Measurements from ENCODE around the gene ERCC4. TPM values are rescaled to one million over a fixed set of nuclear protein-coding genes. Genes with fewer than 3 reads are reported as not detected.

The ERCC4 gene
- total and polyA plus RNA-seq, 2 experiments from 2014 or later: 13.1 to 15.6 TPM

DNA sequence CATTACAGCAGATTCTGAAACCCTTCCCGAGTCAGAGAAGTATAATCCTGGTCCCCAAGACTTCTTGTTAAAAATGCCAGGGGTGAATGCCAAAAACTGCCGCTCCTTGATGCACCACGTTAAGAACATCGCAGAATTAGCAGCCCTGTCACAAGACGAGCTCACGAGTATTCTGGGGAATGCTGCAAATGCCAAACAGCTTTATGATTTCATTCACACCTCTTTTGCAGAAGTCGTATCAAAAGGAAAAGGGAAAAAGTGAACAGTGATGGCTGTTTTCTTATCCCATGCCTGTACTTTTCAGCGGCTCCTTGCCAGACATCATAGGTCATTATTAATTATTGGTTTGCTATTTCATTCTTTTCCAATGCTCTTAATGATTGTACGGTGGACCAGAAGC lies 28.1 kb downstream of the ERCC4 start:
- peaks cover 24% of the 10 kb centered on the region for H3K36me3 ChIP-seq

DNA sequence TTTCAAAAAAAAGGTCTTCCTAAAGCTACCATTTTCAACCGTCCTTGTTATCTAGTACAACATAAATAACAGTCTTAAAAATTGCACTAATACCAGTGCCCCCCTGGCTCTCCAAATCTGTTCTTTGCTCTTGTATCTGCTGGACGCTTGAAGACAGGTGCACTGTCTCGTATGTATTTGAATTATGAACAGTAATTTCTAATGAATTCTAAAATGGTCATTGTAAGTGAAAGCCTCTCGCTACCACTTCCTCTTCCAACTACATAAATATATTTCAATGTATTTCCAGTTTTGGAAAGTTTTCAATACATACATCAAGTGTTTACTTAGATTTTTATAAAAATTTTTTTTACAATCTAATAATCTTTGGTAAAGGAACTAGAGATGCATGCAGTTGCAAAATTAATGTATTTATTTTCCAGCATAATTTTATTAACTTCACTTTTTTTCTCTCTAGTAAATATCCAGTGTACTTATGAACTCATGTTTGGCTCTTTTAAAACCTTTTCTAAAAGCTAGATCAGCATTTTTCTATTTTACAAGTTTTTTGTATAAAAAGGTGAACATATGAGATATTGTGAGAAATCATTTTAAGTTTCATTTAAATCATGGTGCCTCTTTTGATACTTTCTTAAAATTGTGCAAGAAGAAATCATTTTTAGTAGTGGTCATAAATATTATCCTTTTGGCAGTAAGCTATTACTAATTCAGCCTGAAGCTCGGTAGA lies 31.0 kb downstream of the ERCC4 start:
- Histone ChIP-seq H3K36me3 (peaks cover 17% of the 10 kb centered on the region), H3K4me3 (no peak overlapping the region)

More for the DNA sequence above, 28.1 kb downstream of the ERCC4 start:
- no peak for DNase-seq (ENCODE audit: low read depth in 1 of 2, low spot score in 1 of 2)
- no peak overlapping the region for H3K27ac ChIP-seq
- peaks cover 7% of the 10 kb centered on the region for H3K4me1 ChIP-seq (ENCODE audit: low read depth)
- TF ChIP-seq, protein P1, sequence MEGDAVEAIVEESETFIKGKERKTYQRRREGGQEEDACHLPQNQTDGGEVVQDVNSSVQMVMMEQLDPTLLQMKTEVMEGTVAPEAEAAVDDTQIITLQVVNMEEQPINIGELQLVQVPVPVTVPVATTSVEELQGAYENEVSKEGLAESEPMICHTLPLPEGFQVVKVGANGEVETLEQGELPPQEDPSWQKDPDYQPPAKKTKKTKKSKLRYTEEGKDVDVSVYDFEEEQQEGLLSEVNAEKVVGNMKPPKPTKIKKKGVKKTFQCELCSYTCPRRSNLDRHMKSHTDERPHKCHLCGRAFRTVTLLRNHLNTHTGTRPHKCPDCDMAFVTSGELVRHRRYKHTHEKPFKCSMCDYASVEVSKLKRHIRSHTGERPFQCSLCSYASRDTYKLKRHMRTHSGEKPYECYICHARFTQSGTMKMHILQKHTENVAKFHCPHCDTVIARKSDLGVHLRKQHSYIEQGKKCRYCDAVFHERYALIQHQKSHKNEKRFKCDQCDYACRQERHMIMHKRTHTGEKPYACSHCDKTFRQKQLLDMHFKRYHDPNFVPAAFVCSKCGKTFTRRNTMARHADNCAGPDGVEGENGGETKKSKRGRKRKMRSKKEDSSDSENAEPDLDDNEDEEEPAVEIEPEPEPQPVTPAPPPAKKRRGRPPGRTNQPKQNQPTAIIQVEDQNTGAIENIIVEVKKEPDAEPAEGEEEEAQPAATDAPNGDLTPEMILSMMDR (IDR thresholded peaks at IDR 0.05; ENCODE audit: low read depth, low read length): no peak
- no peak overlapping the region for H3K4me3 ChIP-seq
- H3K9me3 ChIP-seq (ENCODE audit: low read depth): no peaks in the 10 kb centered on the region
- H3K27me3 ChIP-seq: no peaks in the 10 kb centered on the region

DNA sequence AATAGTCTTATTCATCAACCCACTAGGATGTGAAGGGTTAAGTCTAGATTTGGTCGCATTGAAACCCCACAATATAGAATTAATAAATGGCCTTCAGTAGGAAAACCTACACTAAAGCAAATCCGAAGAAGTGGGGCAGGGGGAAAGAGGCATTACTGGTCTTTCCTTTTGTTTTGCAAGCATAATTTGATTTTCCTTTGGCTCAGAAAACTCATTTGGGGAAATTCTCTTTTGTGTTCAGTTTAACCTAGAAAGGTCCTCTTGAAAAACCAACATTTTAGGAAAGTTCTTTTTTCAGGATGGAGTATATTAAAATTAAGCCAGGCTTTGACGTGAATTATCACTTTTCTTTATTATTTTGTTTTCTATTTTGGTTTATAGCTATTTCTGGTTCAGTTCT lies 31.7 kb downstream of the ERCC4 start:
- Histone ChIP-seq H3K9me3 (ENCODE audit: low read depth) (no peaks in the 10 kb centered on the region), H3K4me3 (no peak overlapping the region), H3K27me3 (no peaks in the 10 kb centered on the region), H3K36me3 (peaks cover 12% of the 10 kb centered on the region), H3K27ac (no peak overlapping the region), H3K4me1 (ENCODE audit: low read depth) (peaks cover 3% of the 10 kb centered on the region)
- no peak for DNase-seq (ENCODE audit: low read depth in 1 of 2, low spot score in 1 of 2)
- TF ChIP-seq, protein P1 (IDR thresholded peaks at IDR 0.05; ENCODE audit: low read depth, low read length): no peak

More for the DNA sequence above, 31.0 kb downstream of the ERCC4 start:
- Histone ChIP-seq H3K4me1 (ENCODE audit: low read depth) (peaks cover 3% of the 10 kb centered on the region), H3K9me3 (ENCODE audit: low read depth) (no peaks in the 10 kb centered on the region), H3K27me3 (no peaks in the 10 kb centered on the region), H3K27ac (no peak overlapping the region)
- no peak for DNase-seq (ENCODE audit: low read depth in 1 of 2, low spot score in 1 of 2)
- TF ChIP-seq, protein P1 (IDR thresholded peaks at IDR 0.05; ENCODE audit: low read depth, low read length): no peak

DNA sequence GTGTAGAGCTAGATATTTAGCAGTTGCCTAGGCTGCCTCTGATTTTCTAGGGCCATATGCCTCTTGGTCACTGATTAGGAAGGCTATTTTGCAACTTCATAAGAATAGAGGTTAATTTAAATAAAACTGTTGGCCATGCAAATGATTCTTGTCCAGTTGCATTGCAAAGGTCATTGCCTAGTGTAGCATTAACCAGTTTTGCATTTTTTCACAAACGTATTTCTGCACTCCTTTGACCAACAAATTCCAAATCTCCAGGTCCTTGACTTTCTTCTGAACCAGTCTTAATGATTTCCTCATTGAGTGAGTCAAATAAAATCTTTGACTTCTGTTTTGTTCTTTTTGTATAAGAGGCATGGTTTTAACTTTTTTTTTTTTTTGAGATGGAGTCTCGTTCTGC lies 33.5 kb downstream of the ERCC4 start:
- DNase-seq (ENCODE audit: low read depth in 1 of 2, low spot score in 1 of 2): no peak
- H3K36me3 ChIP-seq: no peaks in the 10 kb centered on the region
- H3K4me3 ChIP-seq: no peak overlapping the region
- peaks cover 3% of the 10 kb centered on the region for H3K4me1 ChIP-seq (ENCODE audit: low read depth)
- no peaks in the 10 kb centered on the region for H3K27me3 ChIP-seq
- TF ChIP-seq, protein P1 (IDR thresholded peaks at IDR 0.05; ENCODE audit: low read depth, low read length): no peak
- H3K27ac ChIP-seq: no peak overlapping the region
- no peaks in the 10 kb centered on the region for H3K9me3 ChIP-seq (ENCODE audit: low read depth)

DNA sequence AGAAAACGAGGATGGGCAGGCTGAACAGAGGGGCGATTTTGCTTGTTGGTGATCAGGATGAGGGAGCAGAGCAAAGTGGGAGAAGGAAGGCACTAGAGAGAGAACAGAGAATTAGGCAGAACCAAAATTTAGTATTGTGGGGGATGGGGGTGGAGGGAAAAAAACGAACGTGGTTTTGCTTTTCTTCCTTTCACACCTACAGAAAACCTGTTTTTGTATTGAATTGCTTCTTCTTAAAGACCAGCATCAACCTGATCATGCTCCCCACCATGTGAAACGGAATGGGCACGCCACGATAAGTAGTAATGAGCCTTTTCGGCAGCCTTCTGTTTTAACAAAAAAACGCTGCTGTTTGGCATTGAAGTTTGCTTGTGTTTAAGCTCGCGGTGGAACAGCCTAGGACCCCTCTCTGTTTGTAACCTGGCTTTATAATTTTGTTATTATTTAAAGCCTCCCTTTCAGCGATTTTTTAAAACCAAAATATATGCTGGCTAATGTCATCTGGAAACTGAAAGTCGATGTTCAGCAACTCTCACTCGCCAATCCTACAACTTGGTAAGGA lies 36.8 kb downstream of the ERCC4 start:
- H3K27ac ChIP-seq: no peak overlapping the region
- no peaks in the 10 kb centered on the region for H3K9me3 ChIP-seq (ENCODE audit: low read depth)
- H3K36me3 ChIP-seq: no peaks in the 10 kb centered on the region
- no peak overlapping the region for H3K4me3 ChIP-seq
- H3K27me3 ChIP-seq: no peaks in the 10 kb centered on the region
- no peak for DNase-seq (ENCODE audit: low read depth in 1 of 2, low spot score in 1 of 2)
- peaks cover 6% of the 10 kb centered on the region for H3K4me1 ChIP-seq (ENCODE audit: low read depth)
- TF ChIP-seq, protein P1 (IDR thresholded peaks at IDR 0.05; ENCODE audit: low read depth, low read length): no peak
